RWPE2 (cell line): ENCODE data around the gene METTL26.

Source experiments
- ATAC-seq: fragments of 200-7000 bp; cut with Tn5 transposase; 3 replicates; pipeline ENCODE4 v1.9.1; 2021; ENCODE audit warnings: low read depth
- DNase-seq: peaks from one replicate; pipeline ENCODE4 v3.0.0-alpha.2; 2020; ENCODE audit warnings: low spot score
- H3K27ac ChIP-seq: fragments of 450-650 bp; 2 replicates; pipeline ENCODE4 v1.5.1; 2017; ENCODE audit warnings: mild to moderate bottlenecking; ENCODE audit not compliant: poor library complexity, severe bottlenecking
- H3K27me3 ChIP-seq: fragments of 250-450 bp; sonication (Bioruptor Pico); 2 replicates; pipeline ENCODE4 v1.5.1; 2021; ENCODE audit warnings: mild to moderate bottlenecking, moderate library complexity; ENCODE audit not compliant: insufficient read depth, poor library complexity, severe bottlenecking
- H3K36me3 ChIP-seq: fragments of 250-450 bp; sonication (Bioruptor Pico); 2 replicates; pipeline ENCODE4 v1.5.1; 2020; ENCODE audit warnings: low read depth, mild to moderate bottlenecking, moderate library complexity
- H3K4me1 ChIP-seq: fragments of 250-450 bp; sonication (Bioruptor Pico); 2 replicates; pipeline ENCODE4 v1.5.1; 2021; ENCODE audit warnings: mild to moderate bottlenecking, moderate library complexity; ENCODE audit not compliant: insufficient read depth, poor library complexity, severe bottlenecking
- H3K4me3 ChIP-seq: fragments of 250-450 bp; sonication (Bioruptor Pico); 2 replicates; pipeline ENCODE4 v1.5.1; 2021; ENCODE audit warnings: mild to moderate bottlenecking, moderate library complexity; ENCODE audit not compliant: severe bottlenecking
- H3K9me3 ChIP-seq: fragments of 250-450 bp; sonication (Bioruptor Pico); 2 replicates; pipeline ENCODE4 v1.5.1; 2021; ENCODE audit warnings: mild to moderate bottlenecking, moderate library complexity; ENCODE audit not compliant: severe bottlenecking
- CTCF ChIP-seq: fragments of 450-650 bp; IDR thresholded peaks from one replicate; pipeline ENCODE4 v1.5.1; 2017; ENCODE audit warnings: mild to moderate bottlenecking, moderate library complexity; ENCODE audit not compliant: poor library complexity, severe bottlenecking

The METTL26 gene

GRCh38 chr16:674214-674881, 38.2 kb upstream of the METTL26 start:
- peaks cover 45% of the 10 kb centered on the region for H3K36me3 ChIP-seq
- H3K4me1 ChIP-seq = peaks cover 11% of the 10 kb centered on the region
- ATAC-seq (no peak), DNase-seq (no peak)
- H3K4me3 ChIP-seq = no peak overlapping the region
- no peak overlapping the region for H3K27ac ChIP-seq
- no peaks in the 10 kb centered on the region for H3K27me3 ChIP-seq
- no peak for TF ChIP-seq CTCF
- H3K9me3 ChIP-seq = no peaks in the 10 kb centered on the region

- Histone ChIP-seq H3K36me3 (peaks cover 46% of the 10 kb centered on the region), H3K27ac (peak overlapping the region; percentile 12), H3K27me3 (no peaks in the 10 kb centered on the region), H3K4me3 (no peak overlapping the region), H3K4me1 (peaks cover 6% of the 10 kb centered on the region), H3K9me3 (no peaks in the 10 kb centered on the region)
- TF ChIP-seq CTCF = no peak
- DNase-seq (no peak), ATAC-seq (no peak)
Measured at GRCh38 chr16:673399-673991, 37.4 kb upstream of the METTL26 start.

DNA sequence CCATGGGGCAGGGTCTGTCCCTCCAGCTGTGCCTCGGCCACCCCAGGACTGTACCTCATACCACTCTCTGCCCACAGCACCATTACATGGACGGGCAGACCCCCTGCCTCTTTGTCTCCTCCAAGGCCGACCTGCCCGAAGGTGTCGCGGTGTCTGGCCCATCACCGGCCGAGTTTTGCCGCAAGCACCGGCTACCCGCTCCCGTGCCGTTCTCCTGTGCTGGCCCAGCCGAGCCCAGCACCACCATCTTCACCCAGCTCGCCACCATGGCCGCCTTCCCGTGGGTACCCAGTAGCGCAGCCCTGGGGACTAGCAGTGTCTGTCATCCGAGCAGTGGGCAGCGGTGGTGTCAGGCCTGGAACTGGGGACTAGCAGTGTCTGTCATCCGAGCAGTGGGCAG, 36.7 kb upstream of the METTL26 start:
- TF ChIP-seq CTCF = no peak
- H3K4me3 ChIP-seq = no peak overlapping the region
- ATAC-seq = no peak
- H3K9me3 ChIP-seq = no peaks in the 10 kb centered on the region
- H3K4me1 ChIP-seq = peaks cover 6% of the 10 kb centered on the region
- H3K27me3 ChIP-seq = no peaks in the 10 kb centered on the region
- H3K27ac ChIP-seq = peak overlapping the region; percentile 12
- H3K36me3 ChIP-seq = peaks cover 46% of the 10 kb centered on the region
- DNase-seq = no peak

GRCh38 chr16:672371-672770, 36.3 kb upstream of the METTL26 start:
- Histone ChIP-seq H3K9me3 (no peaks in the 10 kb centered on the region), H3K27me3 (no peaks in the 10 kb centered on the region), H3K4me1 (peaks cover 6% of the 10 kb centered on the region), H3K36me3 (peaks cover 46% of the 10 kb centered on the region), H3K4me3 (no peak overlapping the region), H3K27ac (no peak overlapping the region)
- TF ChIP-seq CTCF = no peak
- DNase-seq (no peak), ATAC-seq (no peak)
